ENCODE results near the gene EIPR1. TPM values are rescaled to one million over a fixed set of nuclear protein-coding genes. Genes with fewer than 3 reads are reported as not detected.
"Not testable (repeated sequence)": the region's sequence is repeated elsewhere in the genome, so short reads cannot be mapped to it uniquely, and the experiment has no call there.

Gene EIPR1
- total RNA-seq, 1 experiment from 2014 or later = 42.1 TPM

- DNase-seq (ENCODE audit: low read depth) = no peak
These were observed 165.6 kb downstream of the EIPR1 start for GRCh38 chr2:3212061-3212362.

DNA sequence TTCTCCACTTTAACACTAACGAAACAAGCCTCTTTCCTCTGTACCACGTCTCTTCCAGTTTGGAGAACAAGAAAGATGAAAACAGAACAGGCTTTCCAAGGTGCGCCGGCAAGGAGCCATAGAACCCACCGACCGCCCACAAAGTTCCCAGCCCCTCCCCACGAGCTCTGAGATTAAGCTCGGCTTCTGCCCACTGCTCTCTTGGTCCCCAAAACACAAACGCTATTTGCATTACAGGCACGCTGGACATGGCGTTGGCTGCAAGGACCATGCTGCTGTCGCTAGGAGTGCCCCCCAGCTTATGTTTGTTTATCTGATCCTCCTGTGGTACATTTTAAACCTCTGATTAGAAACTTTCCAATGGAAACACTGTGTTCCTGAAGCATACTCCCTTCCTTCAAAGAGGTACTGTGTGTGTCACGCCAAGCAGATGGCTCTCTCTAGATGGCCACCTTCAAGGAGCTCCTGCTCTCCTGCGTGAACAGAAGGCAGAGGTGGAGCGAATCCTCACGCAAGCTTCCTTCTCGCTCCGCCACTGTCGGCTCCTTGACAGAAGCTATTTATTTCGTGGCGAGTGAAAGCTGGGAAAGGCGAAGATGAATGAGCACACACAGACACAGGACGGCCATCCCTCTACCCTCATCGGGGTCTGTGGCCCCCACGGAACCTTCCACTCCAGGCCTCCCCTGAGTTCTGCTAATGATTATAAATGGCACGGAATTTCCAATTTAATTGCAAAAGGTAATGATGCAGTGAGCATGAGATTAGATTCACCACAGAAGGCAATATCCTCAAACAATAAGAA is 166.2 kb downstream of the EIPR1 start:
- no peak for DNase-seq (ENCODE audit: low read depth)

DNA sequence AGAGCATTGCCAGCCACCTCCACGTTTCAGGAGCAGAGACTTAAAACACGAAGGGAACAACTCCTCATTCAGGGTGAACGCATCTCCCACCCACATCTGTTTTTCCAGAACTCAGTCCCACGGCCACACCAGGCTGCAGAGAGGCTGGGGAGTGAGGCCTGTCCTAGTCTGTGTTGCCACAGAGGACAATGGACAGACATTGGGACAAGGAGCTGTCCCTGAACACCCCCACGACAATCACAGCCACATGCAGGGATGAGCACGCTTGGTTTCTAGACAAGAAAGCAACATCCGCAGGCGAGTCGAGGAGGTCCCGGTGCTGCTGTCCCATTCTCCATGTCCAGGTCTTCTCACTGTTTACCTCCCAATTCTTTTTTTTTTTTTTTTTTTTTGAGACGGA is 167.4 kb downstream of the EIPR1 start:
- DNase-seq (ENCODE audit: low read depth) = no peak

GRCh38 chr2:3209258-3209657 is 168.4 kb downstream of the EIPR1 start:
- DNase-seq (ENCODE audit: low read depth) = no peak

DNA sequence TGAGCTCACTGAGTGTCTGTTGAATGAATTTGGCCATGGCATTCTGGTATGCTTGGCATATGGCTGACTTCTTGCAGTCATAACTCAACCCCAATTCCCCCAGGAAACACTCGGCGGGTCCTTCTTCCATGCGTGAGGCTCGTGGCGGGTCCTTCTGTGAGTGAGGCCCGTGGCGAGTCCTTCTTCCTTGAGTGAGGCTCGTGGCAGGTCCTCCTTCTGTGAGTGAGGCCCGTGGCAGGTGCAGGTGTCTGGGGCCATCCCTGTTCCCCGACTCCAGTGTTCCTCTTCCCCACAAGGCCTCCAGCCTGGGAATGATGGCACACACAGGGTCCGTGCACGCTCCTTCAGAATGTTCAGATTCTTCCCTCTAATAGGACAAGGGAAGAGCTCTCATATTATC is 169.0 kb downstream of the EIPR1 start:
- no peak for DNase-seq (ENCODE audit: low read depth)

DNA sequence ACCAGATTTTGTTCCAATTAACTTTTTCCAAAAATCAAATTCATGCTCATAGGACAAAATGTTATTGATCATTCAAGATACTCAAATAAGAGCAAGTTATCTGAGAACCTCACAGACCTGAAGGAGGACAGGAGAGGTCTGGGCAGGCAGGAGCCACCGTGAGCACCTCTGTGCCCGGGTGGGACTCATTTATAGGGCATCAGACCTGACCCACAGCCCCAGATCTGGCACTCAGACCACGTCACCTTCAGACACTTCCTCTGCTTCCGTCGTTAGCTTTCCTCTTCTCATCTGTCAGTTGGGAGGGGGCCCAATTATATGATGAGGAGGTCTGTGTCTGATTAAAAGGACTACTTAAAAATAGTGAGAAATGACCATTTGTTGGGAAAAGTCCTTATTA is 169.4 kb downstream of the EIPR1 start:
- DNase-seq (ENCODE audit: low read depth) = no peak

- DNase-seq (ENCODE audit: low read depth) = no peak
These were observed 170.5 kb downstream of the EIPR1 start for GRCh38 chr2:3207091-3207491.

DNA sequence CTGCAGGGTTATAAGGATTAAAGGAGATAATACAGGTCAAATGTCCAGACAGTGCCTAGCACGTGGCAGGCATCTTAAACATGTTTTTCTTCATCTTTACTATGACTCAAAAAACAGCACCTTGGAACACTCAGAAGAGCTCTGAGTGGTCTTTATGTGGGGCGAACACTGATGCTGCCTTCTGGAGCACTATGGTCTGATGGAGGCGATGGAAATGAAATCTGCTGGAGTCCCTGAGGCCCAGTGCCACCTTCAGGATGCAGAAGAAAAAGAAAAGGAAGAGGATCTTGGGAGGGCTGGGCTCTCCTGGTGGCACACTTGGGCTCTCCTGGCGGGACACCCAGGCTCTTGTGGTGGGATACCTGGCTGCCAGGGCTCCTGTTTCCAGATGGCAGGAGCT is 171.8 kb downstream of the EIPR1 start:
- no peak for DNase-seq (ENCODE audit: low read depth)

GRCh38 chr2:3204031-3204821 is 173.4 kb downstream of the EIPR1 start:
- no peak for DNase-seq (ENCODE audit: low read depth)

DNA sequence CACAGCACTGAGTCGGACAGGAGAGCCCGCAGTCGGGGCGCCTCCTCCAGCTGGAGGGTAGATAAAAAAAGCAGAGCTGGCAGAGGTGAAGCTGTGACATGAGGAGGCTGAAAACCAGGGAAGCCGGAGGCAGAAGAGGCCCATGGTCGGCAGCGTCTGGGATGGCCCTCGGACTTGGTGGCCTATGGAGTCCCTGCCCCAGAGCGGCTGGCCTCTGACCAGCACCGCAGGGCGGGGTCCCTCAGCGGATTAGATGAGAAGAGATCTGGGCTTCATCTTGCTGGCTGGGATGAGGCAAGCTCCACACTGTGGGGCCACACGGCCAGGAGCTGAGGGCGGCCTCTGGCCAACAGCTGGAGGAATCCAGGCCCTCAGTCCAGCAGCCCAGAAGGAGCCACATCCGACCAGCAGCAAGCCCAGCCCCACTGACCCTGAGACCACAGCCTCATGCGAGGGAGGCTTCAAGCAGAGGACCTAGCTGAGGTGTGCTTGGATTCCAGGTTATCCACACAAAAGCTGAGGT is 174.1 kb downstream of the EIPR1 start:
- DNase-seq (ENCODE audit: low read depth) = no peak

- DNase-seq (ENCODE audit: low read depth) = no peak
These were observed 174.7 kb downstream of the EIPR1 start for GRCh38 chr2:3202926-3203325.

GRCh38 chr2:3201281-3201680 is 176.3 kb downstream of the EIPR1 start:
- DNase-seq (ENCODE audit: low read depth) = no peak

DNA sequence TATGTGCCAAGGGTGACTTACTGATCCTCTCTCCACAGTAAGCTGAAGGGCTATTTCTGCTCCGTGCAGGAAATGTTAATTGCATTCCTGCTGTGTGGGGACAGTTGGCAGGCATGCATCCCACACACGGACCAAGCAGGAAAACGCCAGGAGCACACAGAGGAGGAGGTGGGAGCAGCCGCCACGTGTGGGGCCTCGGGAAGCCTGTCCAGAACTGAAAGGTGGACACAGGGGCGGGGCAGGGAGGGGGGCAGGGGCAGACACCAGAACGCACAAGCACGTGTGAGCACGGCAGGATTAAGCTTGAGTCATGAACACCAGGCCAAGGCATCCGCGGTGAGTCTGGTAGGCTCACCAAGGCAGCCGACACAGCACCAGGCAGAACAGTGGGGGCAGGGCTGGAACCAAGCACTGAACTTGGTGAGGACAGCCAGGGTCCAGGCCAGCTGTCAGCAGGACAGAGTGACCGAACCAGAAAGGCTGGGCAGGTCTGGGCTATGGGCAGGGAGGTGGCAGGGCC is 177.1 kb downstream of the EIPR1 start:
- DNase-seq (ENCODE audit: low read depth) = no peak

DNA sequence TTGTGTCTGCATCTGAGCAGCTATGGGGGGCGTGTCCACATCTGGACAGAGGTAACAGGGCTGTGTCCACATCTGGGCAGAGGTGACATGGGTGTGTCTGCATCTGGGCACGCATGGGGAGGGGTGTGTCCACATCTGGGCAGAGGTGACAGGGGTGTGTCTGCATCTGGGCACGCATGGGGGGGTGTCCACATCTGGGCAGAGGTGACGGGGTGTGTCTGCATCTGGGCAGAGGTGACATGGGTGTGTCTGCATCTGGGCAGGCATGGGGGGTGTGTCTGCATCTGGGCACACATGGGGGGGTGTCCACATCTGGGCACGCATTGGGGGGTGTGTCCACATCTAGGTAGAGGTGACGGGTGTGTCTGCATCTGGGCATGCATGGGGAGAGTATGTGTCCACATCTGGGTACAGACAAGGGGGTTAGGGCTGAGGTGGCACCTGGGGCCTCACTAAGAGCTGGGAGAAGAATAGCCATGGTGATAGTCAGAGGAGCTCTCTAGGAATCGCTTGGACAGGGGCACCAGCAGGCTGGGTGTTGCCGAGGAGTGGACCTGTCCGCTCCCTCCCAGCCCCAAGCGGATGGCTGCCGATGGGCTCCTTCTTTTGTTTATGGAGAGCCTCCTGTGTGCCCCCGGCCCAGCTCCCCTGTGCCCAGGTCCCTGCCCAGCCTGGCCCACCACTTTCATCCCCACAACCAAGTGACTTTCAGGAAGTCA is 177.8 kb downstream of the EIPR1 start:
- DNase-seq (ENCODE audit: low read depth) = no peak

GRCh38 chr2:3198671-3199192 is 178.9 kb downstream of the EIPR1 start:
- not testable (repeated sequence) for DNase-seq (ENCODE audit: low read depth)

DNA sequence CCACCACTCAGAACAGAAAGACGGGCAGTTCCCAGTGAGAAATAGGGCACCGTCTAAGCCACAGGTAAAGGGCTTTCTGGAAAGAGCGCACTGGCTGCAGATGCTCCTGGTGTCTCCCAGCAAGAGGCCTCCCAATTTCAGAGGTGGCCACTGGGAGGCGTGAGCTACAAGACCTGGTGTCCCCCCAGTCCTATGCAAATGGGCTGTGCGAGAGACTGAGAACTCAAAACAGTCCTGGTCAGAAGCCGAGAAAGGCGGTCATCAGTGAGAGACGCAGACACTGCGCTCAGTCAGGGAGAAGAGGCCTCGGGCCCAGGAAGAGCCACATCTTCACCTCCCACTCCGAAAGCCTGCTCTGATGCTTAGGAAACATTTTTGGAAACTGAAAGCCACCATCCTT is 179.5 kb downstream of the EIPR1 start:
- DNase-seq (ENCODE audit: low read depth) = no peak

DNA sequence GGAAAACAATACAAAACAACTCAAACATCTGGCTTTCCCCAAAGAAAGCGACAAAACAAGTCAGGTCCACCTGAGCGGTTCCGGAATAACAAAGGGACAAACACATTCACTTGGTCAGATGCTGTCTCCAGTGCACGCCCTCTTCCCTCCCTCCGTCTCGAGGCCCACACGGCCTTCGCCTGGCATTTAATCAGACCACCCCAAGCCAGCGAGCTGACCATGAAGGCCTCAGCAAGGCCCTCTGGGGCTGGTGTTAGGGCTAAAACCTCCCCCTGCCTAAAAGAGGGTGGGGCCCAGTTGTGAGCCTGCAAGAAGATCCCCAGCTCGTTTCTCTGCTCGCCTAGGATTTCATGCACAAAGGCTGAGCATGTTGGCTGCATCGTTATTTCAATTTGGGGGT is 180.3 kb downstream of the EIPR1 start:
- no peak for DNase-seq (ENCODE audit: low read depth)

DNA sequence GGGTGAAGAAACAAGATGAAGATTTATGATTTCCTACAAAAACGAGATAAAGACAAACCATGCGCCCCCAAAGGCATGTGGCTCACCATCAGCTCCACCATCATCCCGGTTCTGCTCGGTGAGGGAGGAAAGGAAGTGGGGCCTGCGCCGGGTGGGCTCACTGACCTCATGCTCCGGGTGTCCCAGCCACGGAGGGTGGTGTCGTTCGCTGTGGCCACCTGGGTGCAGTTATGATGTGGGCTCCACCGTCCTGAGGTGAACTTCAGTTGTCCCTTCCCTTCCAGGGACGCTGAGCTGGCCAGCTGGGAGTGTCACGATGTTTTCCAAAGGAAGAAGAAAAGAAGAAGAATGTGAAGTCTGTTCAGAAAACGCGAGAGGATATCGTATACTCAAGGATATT is 180.9 kb downstream of the EIPR1 start:
- no peak for DNase-seq (ENCODE audit: low read depth)

- no peak for DNase-seq (ENCODE audit: low read depth)
These were observed 181.8 kb downstream of the EIPR1 start for GRCh38 chr2:3195641-3196476.

DNA sequence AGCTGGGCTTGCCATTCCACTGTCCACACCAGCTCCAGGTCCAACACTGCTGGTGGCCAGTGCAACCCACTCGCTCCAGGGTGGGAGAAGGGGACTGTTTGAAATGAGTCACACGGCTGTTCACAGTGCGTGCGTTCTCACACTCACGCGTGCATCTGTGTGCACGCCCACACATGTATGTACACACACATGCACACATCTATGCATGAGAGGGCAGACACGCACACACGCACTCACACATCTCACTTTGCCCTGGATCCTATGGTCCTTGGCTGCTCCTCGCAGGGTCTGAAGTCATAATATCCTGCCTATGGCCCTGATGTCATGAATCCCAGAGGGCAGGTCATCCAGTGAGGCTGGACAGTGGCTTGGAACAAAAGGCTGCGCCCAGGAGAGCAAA is 182.8 kb downstream of the EIPR1 start:
- no peak for DNase-seq (ENCODE audit: low read depth)

Measured in RPMI7951 (cell line).